H9 (cell line): Measurements from ENCODE around the gene MAJIN. TPM values are rescaled to one million over a fixed set of nuclear protein-coding genes. Genes with fewer than 3 reads are reported as not detected.

Experiments
- DNase-seq: peaks from one replicate; pipeline ENCODE4 v3.0.0-alpha.2; 2017
- H2AFZ ChIP-seq: one replicate; pipeline ENCODE4 v1.6.1; 2013; ENCODE audit warnings: mild to moderate bottlenecking, low read length, control low read depth, moderate library complexity
- H2AK5ac ChIP-seq: 2 replicates; pipeline ENCODE4 v1.6.1; 2013; ENCODE audit warnings: low read length, control low read depth, mixed read lengths; ENCODE audit not compliant: insufficient read length
- H2BK120ac ChIP-seq: one replicate; pipeline ENCODE4 v1.6.1; 2013; ENCODE audit warnings: low read depth, mild to moderate bottlenecking, low read length, control low read depth, inconsistent platforms; ENCODE audit not compliant: poor library complexity, severe bottlenecking
- H2BK12ac ChIP-seq: 2 replicates; pipeline ENCODE4 v1.6.1; 2013; ENCODE audit warnings: low read length, control low read depth, mixed read lengths, low read depth; ENCODE audit not compliant: insufficient read length
- H2BK15ac ChIP-seq: 2 replicates; pipeline ENCODE4 v1.6.1; 2013; ENCODE audit warnings: low read depth, low read length, control low read depth
- H2BK20ac ChIP-seq: one replicate; pipeline ENCODE4 v1.6.1; 2013; ENCODE audit warnings: low read depth, mild to moderate bottlenecking, low read length, control low read depth, inconsistent platforms; ENCODE audit not compliant: poor library complexity, severe bottlenecking
- H2BK5ac ChIP-seq: 2 replicates; pipeline ENCODE4 v1.6.1; 2013; ENCODE audit warnings: low read length, control low read depth, mixed read lengths; ENCODE audit not compliant: insufficient read length
- H3K14ac ChIP-seq: 2 replicates; pipeline ENCODE4 v1.6.1; 2013; ENCODE audit warnings: low read length, control low read depth; ENCODE audit not compliant: insufficient read depth
- H3K18ac ChIP-seq: 2 replicates; pipeline ENCODE4 v1.6.1; 2013; ENCODE audit warnings: low read depth, mild to moderate bottlenecking, mixed read lengths, low read length, control low read depth; ENCODE audit not compliant: insufficient read length
- H3K23ac ChIP-seq: 2 replicates; pipeline ENCODE4 v1.6.1; 2013; ENCODE audit warnings: low read length, control low read depth, mixed read lengths, low read depth; ENCODE audit not compliant: insufficient read length
- H3K23me2 ChIP-seq: 2 replicates; pipeline ENCODE4 v1.6.1; 2013; ENCODE audit warnings: low read depth, mild to moderate bottlenecking, mixed read lengths, low read length, control low read depth; ENCODE audit not compliant: insufficient read length, poor library complexity, severe bottlenecking
- H3K27ac ChIP-seq: 2 replicates; pipeline ENCODE4 v1.5.1; 2013; ENCODE audit warnings: low read length, control low read depth, mixed read lengths, low read depth; ENCODE audit not compliant: insufficient read length
- H3K27me3 ChIP-seq: 2 replicates; pipeline ENCODE4 v1.6.1; 2013; ENCODE audit warnings: low read length, control low read depth, inconsistent platforms; ENCODE audit not compliant: insufficient read depth
- H3K4ac ChIP-seq: 2 replicates; pipeline ENCODE4 v1.6.1; 2013; ENCODE audit warnings: low read depth, mild to moderate bottlenecking, control low read depth, inconsistent platforms, low read length, moderate library complexity
- H3K4me1 ChIP-seq: 2 replicates; pipeline ENCODE4 v1.6.1; 2013; ENCODE audit warnings: low read length, control low read depth, inconsistent platforms; ENCODE audit not compliant: insufficient read depth
- H3K4me2 ChIP-seq: 2 replicates; pipeline ENCODE4 v1.6.1; 2013; ENCODE audit warnings: low read length, control low read depth, mixed read lengths; ENCODE audit not compliant: insufficient read length, insufficient read depth
- H3K56ac ChIP-seq: 2 replicates; pipeline ENCODE4 v1.6.1; 2013; ENCODE audit warnings: low read depth, mild to moderate bottlenecking, mixed read lengths, low read length, control low read depth; ENCODE audit not compliant: insufficient read length
- H3K79me1 ChIP-seq: 2 replicates; pipeline ENCODE4 v1.6.1; 2013; ENCODE audit warnings: low read depth, mild to moderate bottlenecking, moderate library complexity, low read length, control low read depth, inconsistent platforms; ENCODE audit not compliant: insufficient read depth, poor library complexity, severe bottlenecking
- H3K79me2 ChIP-seq: 2 replicates; pipeline ENCODE4 v1.6.1; 2013; ENCODE audit warnings: low read length, control low read depth, inconsistent platforms; ENCODE audit not compliant: insufficient read depth
- H3K9ac ChIP-seq: 2 replicates; pipeline ENCODE4 v1.6.1; 2013; ENCODE audit warnings: low read length, control low read depth, mixed read lengths; ENCODE audit not compliant: insufficient read length; ENCODE audit errors: extremely low read depth
- H3K9me3 ChIP-seq: one replicate; pipeline ENCODE4 v1.6.1; 2013; ENCODE audit warnings: low read depth, low read length, inconsistent platforms; ENCODE audit not compliant: control insufficient read depth
- H3T11ph ChIP-seq: one replicate; pipeline ENCODE4 v1.6.1; 2013; ENCODE audit warnings: mild to moderate bottlenecking, low read length, control low read depth, inconsistent platforms
- H4K20me1 ChIP-seq: one replicate; pipeline ENCODE4 v1.6.1; 2013; ENCODE audit not compliant: control insufficient read depth, insufficient read length, insufficient read depth
- H4K5ac ChIP-seq: 2 replicates; pipeline ENCODE4 v1.6.1; 2013; ENCODE audit warnings: low read depth, mild to moderate bottlenecking, mixed read lengths, low read length, control low read depth; ENCODE audit not compliant: insufficient read length
- H4K8ac ChIP-seq: replicated peaks from 2 replicates; pipeline ENCODE4 v1.6.1; 2013; ENCODE audit warnings: low read length, control low read depth, mixed read lengths, low read depth; ENCODE audit not compliant: insufficient read length
- H4K91ac ChIP-seq: 2 replicates; pipeline ENCODE4 v1.6.1; 2013; ENCODE audit warnings: low read depth, mild to moderate bottlenecking, moderate library complexity, mixed read lengths, low read length, control low read depth; ENCODE audit not compliant: insufficient read length
- H3K27ac Mint-ChIP-seq, 3 experiments: 2 replicates in 2 of 3; 3 replicates in 1 of 3; pipeline ENCODE4 v1.8.0; 2020 to 2021; ENCODE audit warnings: mixed read lengths in 3 of 3, mild to moderate bottlenecking in 1 of 3, moderate library complexity in 1 of 3
- H3K27me3 Mint-ChIP-seq: 2 replicates; pipeline ENCODE4 v1.8.0; 2021; ENCODE audit warnings: low read depth, mild to moderate bottlenecking, moderate library complexity, mixed read lengths
- H3K36me3 Mint-ChIP-seq, 3 experiments: 2 replicates in 2 of 3; 3 replicates in 1 of 3; pipeline ENCODE4 v1.8.0; 2020 to 2021; ENCODE audit warnings: low read depth in 3 of 3, mixed read lengths in 3 of 3; ENCODE audit not compliant: insufficient read depth in 1 of 3
- H3K4me1 Mint-ChIP-seq, 2 experiments: 2 replicates each; pipeline ENCODE4 v1.8.0; 2020; ENCODE audit warnings: mixed read lengths in 2 of 2
- H3K4me3 Mint-ChIP-seq, 2 experiments: 2 replicates in 1 of 2; 3 replicates in 1 of 2; pipeline ENCODE4 v1.8.0; 2020 to 2021; ENCODE audit warnings: mild to moderate bottlenecking in 2 of 2, mixed read lengths in 2 of 2, moderate library complexity in 1 of 2
- H3K9me3 Mint-ChIP-seq, 2 experiments: 2 replicates in 1 of 2; 3 replicates in 1 of 2; pipeline ENCODE4 v1.8.0; 2020; ENCODE audit warnings: mild to moderate bottlenecking in 2 of 2, mixed read lengths in 2 of 2, moderate library complexity in 1 of 2
- CTCF ChIP-seq: fragments of 200-600 bp; sonication (generic); conservative IDR thresholded peaks from 3 replicates; pipeline ENCODE4 v1.8.0; 2021; ENCODE audit warnings: antibody characterized with exemption, mild to moderate bottlenecking
- WGBS: extraction: QIAGEN DNeasy Blood & Tissue Kit; methylation state at CpG from one replicate; pipeline ENCODE4 v1.1.7; 2013; ENCODE audit warnings: missing lambda C conversion rate, low lambda C conversion rate, mixed read lengths; ENCODE audit not compliant: insufficient read length; ENCODE audit errors: extremely low coverage; 5-methylcytosine and 5-hydroxymethylcytosine counted together
- total RNA-seq: library from RNA; stranded (reverse); gene quantifications from 2 replicates; pipeline ENCODE4 v1.2.1, GENCODE V29; 2021

Gene MAJIN
- total RNA-seq, 1 experiment from 2014 or later = not detected

GRCh38 chr11:65003282-65003681 lies 31.4 kb upstream of the MAJIN start:
- Histone ChIP-seq H3K4ac (no peak overlapping the region), H3K4me2 (no peak overlapping the region), H3T11ph (no peak overlapping the region), H3K23ac (no peak overlapping the region), H4K20me1 (no peaks in the 10 kb centered on the region), H3K56ac (no peak overlapping the region), H2BK15ac (no peak overlapping the region), H3K14ac (no peak overlapping the region), H3K27me3 (no peaks in the 10 kb centered on the region), H2BK120ac (no peak overlapping the region), H3K18ac (no peak overlapping the region), H3K27ac (no peak overlapping the region), H3K23me2 (no peaks in the 10 kb centered on the region), H3K4me1 (no peaks in the 10 kb centered on the region), H3K79me2 (no peaks in the 10 kb centered on the region), H2AK5ac (no peak overlapping the region), H2BK12ac (no peak overlapping the region), H2AFZ (no peak overlapping the region), H3K79me1 (no peaks in the 10 kb centered on the region), H2BK20ac (no peak overlapping the region), H4K8ac (no peak overlapping the region), H3K9me3 (no peaks in the 10 kb centered on the region), H4K91ac (no peak overlapping the region), H3K9ac (no peak overlapping the region), H2BK5ac (no peak overlapping the region), H4K5ac (no peak overlapping the region)
- Mint-ChIP-seq H3K36me3 (no peaks in the 10 kb centered on the region), H3K4me1 (peaks cover 3 to 4% of the 10 kb centered on the region in 2 experiments), H3K27me3 (peaks cover 1% of the 10 kb centered on the region; the same call in 1 of the 2 replicates), H3K27ac (0 out of 7 replicates have a peak overlapping the region, but pooled peaks of 1 of the 3 experiments have one; percentile 40), H3K9me3 (no peaks in the 10 kb centered on the region), H3K4me3 (no peak overlapping the region)
- DNase-seq = peak; percentile 44
- WGBS = no CpG with 5 or more reads among the region's 7 CpGs
- no peak for TF ChIP-seq CTCF
